Activated B cell treated with CpG ODN at 0.5 μM for 24 hours (primary cell): ENCODE measurements around the gene TMEM119. TPM values are rescaled to one million over a fixed set of nuclear protein-coding genes. Genes with fewer than 3 reads are reported as not detected.
A peak's percentile ranks its signal among the peaks of the same experiment; 100 is the strongest.

ENCODE experiments used
- ATAC-seq: fragments of 200-7000 bp; cut with Tn5 transposase; one replicate; pipeline ENCODE4 v1.10.0; 2021; ENCODE audit warnings: low read depth, mild to moderate bottlenecking, moderate library complexity
- CTCF ChIA-PET: fragments of 350-600 bp; sonication (Branson Sonifier 250); formaldehyde crosslinking; loops from one replicate; lab custom pipeline; 2021; ENCODE audit warnings: antibody characterized with exemption; lab: Charles Lee
- POLR2A ChIA-PET: fragments of 350-600 bp; sonication (Branson Sonifier 250); formaldehyde crosslinking; loops from one replicate; lab custom pipeline; 2021; ENCODE audit warnings: antibody characterized with exemption; lab: Charles Lee
- DNase-seq: peaks from one replicate; pipeline ENCODE4 v3.0.0; 2022
- H3K27ac Mint-ChIP-seq: one replicate; pipeline ENCODE4 v1.8.0; 2020; ENCODE audit warnings: mixed read lengths
- H3K27me3 Mint-ChIP-seq: one replicate; pipeline ENCODE4 v1.8.0; 2021; ENCODE audit warnings: mixed read lengths
- H3K36me3 Mint-ChIP-seq: one replicate; pipeline ENCODE4 v1.8.0; 2021; ENCODE audit warnings: low read depth, mixed read lengths
- H3K4me1 Mint-ChIP-seq: one replicate; pipeline ENCODE4 v1.8.0; 2021; ENCODE audit warnings: mixed read lengths
- H3K4me3 Mint-ChIP-seq: one replicate; pipeline ENCODE4 v1.8.0; 2020; ENCODE audit warnings: mild to moderate bottlenecking, mixed read lengths
- H3K9me3 Mint-ChIP-seq: one replicate; pipeline ENCODE4 v1.8.0; 2020; ENCODE audit warnings: mixed read lengths
- intact Hi-C: fragments of 100-400 bp; cut with micrococcal nuclease; formaldehyde crosslinking; loops from one replicate; pipeline ENCODE4 v1.15.1; 2024
- total RNA-seq: library from RNA; stranded (reverse); gene quantifications from 2 replicates; pipeline ENCODE4 v1.2.3, GENCODE V29; 2022
- TF ChIP-seq, protein P1 (sequence below): fragments of 200-600 bp; IDR thresholded peaks from one replicate; pipeline ENCODE4 v1.8.0; 2022; ENCODE audit warnings: antibody characterized with exemption, mild to moderate bottlenecking

The TMEM119 gene
- total RNA-seq, 1 donor from 2014 or later: not detected

DNA sequence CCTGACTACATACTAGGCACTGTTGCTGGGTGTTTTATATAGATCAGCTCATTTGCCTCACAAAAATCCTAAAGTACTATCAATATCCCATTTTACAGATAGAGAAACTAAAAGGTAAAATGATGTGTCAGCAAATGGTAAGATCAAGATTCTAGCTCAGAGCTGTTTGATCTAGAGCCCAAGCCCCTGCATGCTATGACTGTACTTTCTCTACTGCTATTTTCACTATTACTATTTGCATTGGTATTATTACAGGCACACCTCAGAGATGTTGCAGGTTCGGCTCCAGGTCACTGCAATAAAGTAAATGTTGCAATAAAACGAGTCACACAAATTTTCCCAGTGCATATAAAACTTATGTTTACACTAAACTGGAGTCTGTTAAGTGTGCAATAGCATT lies 24.6 kb downstream of the TMEM119 start:
- Mint-ChIP-seq H3K4me3 (no peak overlapping the region), H3K27ac (peak overlapping the region; percentile 85), H3K27me3 (no peaks in the 10 kb centered on the region), H3K4me1 (peaks cover 66% of the 10 kb centered on the region), H3K9me3 (no peaks in the 10 kb centered on the region), H3K36me3 (peaks cover 22% of the 10 kb centered on the region)
- intact Hi-C loops: no loop called here
- TF ChIP-seq, protein P1, sequence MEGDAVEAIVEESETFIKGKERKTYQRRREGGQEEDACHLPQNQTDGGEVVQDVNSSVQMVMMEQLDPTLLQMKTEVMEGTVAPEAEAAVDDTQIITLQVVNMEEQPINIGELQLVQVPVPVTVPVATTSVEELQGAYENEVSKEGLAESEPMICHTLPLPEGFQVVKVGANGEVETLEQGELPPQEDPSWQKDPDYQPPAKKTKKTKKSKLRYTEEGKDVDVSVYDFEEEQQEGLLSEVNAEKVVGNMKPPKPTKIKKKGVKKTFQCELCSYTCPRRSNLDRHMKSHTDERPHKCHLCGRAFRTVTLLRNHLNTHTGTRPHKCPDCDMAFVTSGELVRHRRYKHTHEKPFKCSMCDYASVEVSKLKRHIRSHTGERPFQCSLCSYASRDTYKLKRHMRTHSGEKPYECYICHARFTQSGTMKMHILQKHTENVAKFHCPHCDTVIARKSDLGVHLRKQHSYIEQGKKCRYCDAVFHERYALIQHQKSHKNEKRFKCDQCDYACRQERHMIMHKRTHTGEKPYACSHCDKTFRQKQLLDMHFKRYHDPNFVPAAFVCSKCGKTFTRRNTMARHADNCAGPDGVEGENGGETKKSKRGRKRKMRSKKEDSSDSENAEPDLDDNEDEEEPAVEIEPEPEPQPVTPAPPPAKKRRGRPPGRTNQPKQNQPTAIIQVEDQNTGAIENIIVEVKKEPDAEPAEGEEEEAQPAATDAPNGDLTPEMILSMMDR: no peak
- DNase-seq (no peak), ATAC-seq (no peak)
- POLR2A ChIA-PET: interaction anchor here (0.7 to 10.6 kb wide), 4 partner anchors 11 to 64 kb away, joined by 5 to 158 read pairs (median 8); partner anchors contain the start of genes ISCU and SELPLG
- CTCF ChIA-PET: interaction anchor here (1.5 to 14.5 kb wide), 6 partner anchors 37 to 229 kb away, joined by 3 to 338 read pairs (median 14); no protein-coding TSS in a partner anchor

GRCh38 chr12:108572166-108572790 lies 25.6 kb downstream of the TMEM119 start:
- Mint-ChIP-seq H3K27ac (peak overlapping the region; percentile 85), H3K36me3 (peaks cover 32% of the 10 kb centered on the region), H3K9me3 (no peaks in the 10 kb centered on the region), H3K27me3 (no peaks in the 10 kb centered on the region), H3K4me1 (peaks cover 76% of the 10 kb centered on the region), H3K4me3 (peak overlapping the region; percentile 51)
- intact Hi-C loops: no loop called here
- DNase-seq (no peak), ATAC-seq (peak; percentile 47)
- POLR2A ChIA-PET: interaction anchor here (1.0 to 10.6 kb wide), 3 partner anchors 11 to 61 kb away, joined by 3 to 158 read pairs (median 7); partner anchors contain the start of genes SART3 and SELPLG
- TF ChIP-seq, protein P1: no peak
- CTCF ChIA-PET: interaction anchor here (0.9 to 14.5 kb wide), 8 partner anchors 10 to 230 kb away, joined by 3 to 338 read pairs (median 6); partner anchors contain the start of gene ISCU

DNA sequence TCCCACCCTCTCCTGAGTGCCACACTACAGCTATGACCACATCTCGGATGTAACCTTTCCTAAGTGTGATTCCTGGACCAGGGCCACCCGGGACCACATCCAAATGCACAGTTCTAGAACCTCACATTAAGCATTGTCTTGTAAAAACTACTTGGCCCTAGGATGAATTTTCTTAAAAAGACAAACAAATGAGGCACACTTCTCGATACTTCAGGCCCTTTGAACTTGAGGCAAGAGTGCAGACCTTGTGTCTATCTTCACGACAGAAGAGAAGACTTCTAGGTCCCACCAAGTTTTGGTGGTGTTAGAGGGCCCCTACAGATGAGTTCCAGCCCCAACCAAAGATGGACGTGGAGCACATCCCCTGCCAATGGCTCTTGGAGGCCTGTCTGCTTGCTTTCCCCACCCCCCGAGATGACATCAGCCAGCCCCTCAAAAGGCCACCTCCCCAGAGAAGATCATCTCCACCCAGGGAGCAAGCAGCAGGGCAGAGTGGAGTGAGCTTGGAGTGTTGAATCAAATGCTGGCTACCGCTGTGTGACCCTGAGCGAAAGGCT lies 26.2 kb downstream of the TMEM119 start:
- Mint-ChIP-seq H3K27ac (peak overlapping the region; percentile 85), H3K4me1 (peaks cover 82% of the 10 kb centered on the region), H3K4me3 (no peak overlapping the region), H3K27me3 (no peaks in the 10 kb centered on the region), H3K9me3 (no peaks in the 10 kb centered on the region), H3K36me3 (peaks cover 38% of the 10 kb centered on the region)
- TF ChIP-seq, protein P1: no peak
- ATAC-seq (no peak), DNase-seq (no peak)
- intact Hi-C loops: no loop called here
- ChIA-PET CTCF (interaction anchor here (1.2 to 14.5 kb wide), 8 partner anchors 46 to 231 kb away, joined by 4 to 338 read pairs (median 6); partner anchors contain the start of gene SELPLG), POLR2A (interaction anchor here (8.1 to 10.6 kb wide), 2 partner anchors 46 to 63 kb away, joined by 135 to 158 read pairs; partner anchors contain the start of gene SELPLG)

DNA sequence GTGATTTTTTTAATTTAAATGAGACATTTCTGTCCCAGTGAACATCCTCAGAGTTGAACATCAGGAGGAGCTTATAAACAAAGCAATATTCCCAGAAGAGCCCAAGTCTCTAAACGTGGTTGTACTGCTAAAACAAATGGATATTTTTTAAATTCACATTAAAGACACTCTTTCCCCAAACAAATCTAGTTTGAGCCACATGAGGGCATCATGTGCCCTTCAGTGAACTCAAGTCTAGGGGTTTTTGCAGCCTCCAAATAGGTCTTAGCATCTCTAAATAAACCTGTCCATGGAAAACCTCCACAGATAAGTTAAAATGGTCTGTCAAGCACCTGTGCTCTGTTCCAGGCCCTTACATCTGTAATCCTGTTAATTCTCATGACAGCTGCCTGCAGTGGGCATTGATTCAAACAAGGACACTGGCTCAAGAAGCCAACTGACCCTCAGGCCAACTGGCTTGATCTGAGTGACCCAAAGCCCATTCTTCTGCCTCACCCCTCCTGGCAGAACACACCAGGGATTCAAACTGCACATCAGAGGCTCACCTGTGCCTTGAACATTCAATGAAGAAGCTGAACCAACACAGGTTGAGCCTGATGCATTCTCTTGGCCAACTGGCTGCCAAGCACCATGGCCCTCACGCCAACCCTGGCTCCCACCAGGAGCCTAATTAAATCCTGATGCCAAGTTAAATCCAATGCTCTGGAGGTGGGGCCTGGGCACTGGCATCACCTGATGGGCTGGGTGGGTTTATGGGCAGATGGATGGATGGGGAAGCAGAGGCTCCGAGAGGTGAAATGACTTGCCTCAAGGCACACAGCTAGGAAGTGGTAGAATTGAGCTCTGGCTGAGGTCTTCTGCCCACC lies 26.9 kb downstream of the TMEM119 start:
- CTCF ChIA-PET: interaction anchor here (1.0 to 14.5 kb wide), 7 partner anchors 8 to 231 kb away, joined by 4 to 338 read pairs (median 6); partner anchors contain the start of genes ISCU and SELPLG
- DNase-seq (no peak), ATAC-seq (no peak)
- TF ChIP-seq, protein P1: no peak
- Mint-ChIP-seq H3K27me3 (no peaks in the 10 kb centered on the region), H3K36me3 (peaks cover 46% of the 10 kb centered on the region), H3K4me3 (no peak overlapping the region), H3K27ac (peak overlapping the region; percentile 97), H3K4me1 (peaks cover 87% of the 10 kb centered on the region), H3K9me3 (no peaks in the 10 kb centered on the region)
- POLR2A ChIA-PET: interaction anchor here (0.9 to 10.6 kb wide), 3 partner anchors 47 to 230 kb away, joined by 3 to 158 read pairs (median 135); partner anchors contain the start of gene SELPLG
- intact Hi-C loops: no loop called here
